H4 (cell line): ENCODE measurements around the gene NPR3. TPM values are rescaled to one million over a fixed set of nuclear protein-coding genes. Genes with fewer than 3 reads are reported as not detected.

Source experiments
- DNase-seq: peaks from one replicate; pipeline ENCODE4 v3.0.0-alpha.2; 2015; ENCODE audit warnings: low spot score
- total RNA-seq: library from RNA; depleted of rRNA; stranded (reverse); fragments of >200 nt; shearing (Covaris generic); gene quantifications from 2 replicates; pipeline ENCODE4 v1.2.3, GENCODE V29; 2014; rRNA removed

NPR3 gene
- total RNA-seq, 1 experiment from 2014 or later: 0.27 TPM

DNA sequence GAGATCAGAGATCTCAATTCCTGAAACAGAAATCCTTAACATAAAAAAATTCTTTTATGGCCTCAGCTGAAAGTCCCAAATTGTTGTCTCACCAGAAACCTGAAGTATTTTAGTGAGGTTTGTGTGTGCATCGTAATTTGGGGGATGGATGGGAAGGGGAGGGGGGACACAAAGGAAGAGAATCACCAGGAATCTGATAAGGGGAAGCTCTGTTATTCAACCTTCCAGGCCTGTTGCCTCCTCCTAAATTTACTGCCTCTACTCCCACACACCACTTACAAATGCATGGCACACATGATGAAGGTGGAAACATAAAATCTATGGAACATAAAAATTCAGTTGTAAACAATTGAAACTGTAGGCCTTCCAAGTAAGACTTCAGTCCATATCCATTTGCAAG, 97.7 kb downstream of the NPR3 start:
- no peak for DNase-seq

DNA sequence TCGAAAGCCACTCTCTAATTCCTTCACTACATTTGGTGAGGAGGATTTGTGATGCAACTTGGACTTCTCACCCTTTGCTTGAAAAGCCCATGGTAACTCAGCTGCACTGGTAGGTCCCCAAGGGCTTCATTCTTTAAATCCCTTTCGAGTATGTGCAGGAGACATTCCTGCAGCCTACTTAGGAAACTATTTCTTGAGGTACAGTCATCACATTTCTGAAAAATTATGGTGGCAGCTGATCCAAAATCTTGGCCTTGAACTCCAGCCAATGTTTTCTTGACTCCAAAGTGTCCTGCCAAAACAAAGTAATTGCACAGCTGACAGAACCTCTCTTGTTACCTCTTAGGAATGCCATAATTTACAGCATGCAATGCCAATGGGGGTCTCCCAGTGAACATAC, 99.7 kb downstream of the NPR3 start:
- DNase-seq: no peak

GRCh38 chr5:32812399-32812798, 101.3 kb downstream of the NPR3 start:
- DNase-seq: no peak

- no peak for DNase-seq
Observed at GRCh38 chr5:32814141-32814540, 103.0 kb downstream of the NPR3 start.

DNA sequence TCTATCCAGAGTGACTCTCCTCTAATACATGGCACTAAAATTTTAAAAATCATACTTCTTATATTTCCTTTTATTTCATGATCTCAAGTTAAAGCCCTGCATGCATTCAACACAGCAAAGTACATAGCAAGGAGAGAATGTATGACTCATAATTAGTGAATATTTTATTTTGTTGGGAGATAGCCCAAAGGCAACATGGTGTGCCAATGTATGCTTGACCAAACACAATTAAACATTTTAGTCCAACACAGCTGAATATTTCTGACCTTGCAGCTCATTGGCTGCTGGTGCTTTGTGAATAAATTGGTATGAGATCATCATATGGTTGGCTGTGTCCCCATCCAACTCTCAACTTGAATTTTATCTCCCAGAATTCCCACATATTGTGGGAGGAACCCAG, 103.5 kb downstream of the NPR3 start:
- DNase-seq: no peak

DNA sequence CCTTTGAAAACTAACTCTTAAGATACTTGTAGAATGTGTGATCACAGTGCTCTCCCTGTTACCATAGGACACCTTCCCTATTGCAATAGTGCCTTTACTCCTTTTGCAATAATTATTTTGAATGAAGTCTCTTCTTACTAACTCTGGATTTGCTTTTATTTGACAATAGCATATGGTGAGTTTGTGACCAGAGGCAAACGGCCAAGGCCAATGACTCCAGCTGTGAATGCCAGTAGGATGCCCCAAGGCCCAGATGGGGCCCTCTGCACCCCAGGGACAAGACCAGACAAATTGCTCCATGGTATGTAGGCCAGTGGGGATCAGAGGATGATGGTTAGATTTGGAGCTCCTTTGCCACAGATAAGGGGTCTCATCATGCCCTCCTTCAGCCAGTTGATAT, 116.9 kb downstream of the NPR3 start:
- DNase-seq: no peak

- DNase-seq: no peak
Observed at GRCh38 chr5:32828492-32828891, 117.4 kb downstream of the NPR3 start.

GRCh38 chr5:32831624-32832023, 120.5 kb downstream of the NPR3 start:
- no peak for DNase-seq

- no peak for DNase-seq
Observed at GRCh38 chr5:32833127-32833526, 122.0 kb downstream of the NPR3 start.

DNA sequence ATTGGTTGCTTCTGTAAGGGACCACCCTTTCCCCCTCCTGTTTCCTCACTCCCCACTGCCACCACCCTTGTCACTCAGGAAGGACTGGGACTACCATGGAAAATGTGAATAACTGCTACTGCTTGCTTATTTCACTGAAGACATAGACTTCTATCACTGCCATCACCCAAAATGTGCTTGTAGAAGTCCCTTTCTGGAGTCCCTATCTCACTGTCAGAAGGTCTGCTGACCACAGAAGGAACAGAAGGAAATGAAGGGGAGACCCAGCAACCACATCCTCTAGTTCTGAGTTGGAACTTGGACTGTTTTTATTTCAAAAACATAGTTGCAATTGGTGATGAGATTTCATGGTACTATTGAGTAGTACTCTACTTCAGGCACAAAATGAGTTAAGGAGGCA, 122.5 kb downstream of the NPR3 start:
- no peak for DNase-seq

DNA sequence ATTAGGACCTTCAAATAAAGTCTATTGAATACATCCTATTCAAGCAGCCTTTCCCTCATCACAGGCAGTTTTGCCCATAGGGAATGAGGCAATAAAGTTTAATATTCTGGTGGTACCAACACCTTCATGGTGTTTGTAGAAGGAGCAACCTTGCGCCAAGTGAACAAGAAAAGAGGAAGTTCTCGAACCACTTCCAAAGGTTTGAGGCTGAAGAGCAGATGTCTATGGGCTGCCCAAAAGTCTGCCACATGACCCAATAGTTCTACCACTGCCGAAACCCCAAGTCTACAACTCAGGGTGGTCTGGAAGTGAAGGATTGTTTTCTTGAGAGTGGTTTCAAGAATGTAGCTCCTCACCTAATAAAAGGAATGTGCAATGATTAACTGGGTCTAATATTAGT, 123.1 kb downstream of the NPR3 start:
- DNase-seq: no peak

- DNase-seq: no peak
Observed at GRCh38 chr5:32836176-32836575, 125.1 kb downstream of the NPR3 start.

DNA sequence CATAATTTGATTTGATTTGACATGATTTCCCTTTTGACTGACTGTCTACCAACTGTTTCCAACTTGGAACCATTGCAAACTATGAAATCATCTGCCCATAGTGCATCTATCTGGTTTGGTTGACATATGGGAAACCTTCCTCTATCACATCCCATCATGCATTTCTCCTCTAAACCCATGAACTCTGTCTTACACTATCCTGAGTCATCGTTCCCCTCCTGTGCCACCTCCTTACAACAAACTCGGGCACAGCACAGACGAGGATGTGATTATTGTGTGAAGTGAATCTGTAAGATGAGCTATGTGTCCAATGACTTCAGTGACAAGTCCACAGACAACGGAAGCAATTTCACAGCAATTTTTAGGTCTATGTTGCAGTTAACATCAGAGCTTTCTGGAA, 126.1 kb downstream of the NPR3 start:
- no peak for DNase-seq

DNA sequence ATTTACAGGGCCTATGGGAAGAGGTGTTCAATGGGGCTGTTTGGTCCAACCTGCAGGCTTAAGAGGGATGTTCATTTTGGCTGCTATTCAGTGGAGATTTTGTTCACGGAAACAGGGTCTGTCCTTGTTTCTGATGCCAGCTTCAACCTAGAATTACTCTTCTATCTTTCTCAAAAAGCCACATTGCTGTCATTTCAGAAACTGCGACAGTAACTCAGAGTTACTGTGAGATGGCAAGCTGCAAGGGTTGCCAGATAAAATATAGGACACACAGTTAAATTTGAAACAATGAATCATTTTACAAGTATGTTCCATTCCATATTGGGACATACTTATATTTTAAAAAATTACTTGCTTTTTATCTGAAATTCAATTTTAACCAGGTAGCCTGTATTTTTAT, 128.0 kb downstream of the NPR3 start:
- no peak for DNase-seq

GRCh38 chr5:32840606-32841005, 129.5 kb downstream of the NPR3 start:
- DNase-seq: no peak

Other genes starting within 250 kb of the NPR3 start
- gene SUB1, start 125.8 kb upstream of the NPR3 start, total RNA-seq: 536 and 602 TPM in 2 replicates